Brain microvascular endothelial cell (primary cell): ENCODE measurements around the gene NDEL1.

Experiments
- DNase-seq: peaks from one replicate; pipeline ENCODE4 v3.0.0-alpha.2; 2020
- H3K27ac ChIP-seq: fragments of 250-450 bp; sonication (Bioruptor Pico); 2 replicates; pipeline ENCODE4 v1.5.1; 2020; ENCODE audit warnings: mild to moderate bottlenecking, moderate library complexity
- H3K27me3 ChIP-seq: fragments of 250-450 bp; sonication (Bioruptor Pico); replicated peaks from 2 replicates; pipeline ENCODE4 v1.5.1; 2020; ENCODE audit warnings: mild to moderate bottlenecking
- H3K36me3 ChIP-seq: fragments of 250-450 bp; sonication (Bioruptor Pico); replicated peaks from 2 replicates; pipeline ENCODE4 v1.5.1; 2020; ENCODE audit warnings: mild to moderate bottlenecking
- H3K4me3 ChIP-seq: 2 replicates; pipeline ENCODE4 v1.5.1; 2011; ENCODE audit warnings: low read depth, mild to moderate bottlenecking, control low read depth, low read length, moderate library complexity
- in situ Hi-C: cut with HindIII; loops from 2 replicates; pipeline ENCODE4 v1.10.0; 2017; ENCODE audit warnings: low sequenced_read_pairs, low pct_ligation_motif_present
- TF ChIP-seq, protein P1 (sequence below): IDR thresholded peaks from 2 replicates; pipeline ENCODE4 v1.5.1; 2011; ENCODE audit warnings: low read depth, mild to moderate bottlenecking, moderate library complexity, low read length, control low read depth, inconsistent platforms; ENCODE audit errors: missing control alignments

The NDEL1 gene

DNA sequence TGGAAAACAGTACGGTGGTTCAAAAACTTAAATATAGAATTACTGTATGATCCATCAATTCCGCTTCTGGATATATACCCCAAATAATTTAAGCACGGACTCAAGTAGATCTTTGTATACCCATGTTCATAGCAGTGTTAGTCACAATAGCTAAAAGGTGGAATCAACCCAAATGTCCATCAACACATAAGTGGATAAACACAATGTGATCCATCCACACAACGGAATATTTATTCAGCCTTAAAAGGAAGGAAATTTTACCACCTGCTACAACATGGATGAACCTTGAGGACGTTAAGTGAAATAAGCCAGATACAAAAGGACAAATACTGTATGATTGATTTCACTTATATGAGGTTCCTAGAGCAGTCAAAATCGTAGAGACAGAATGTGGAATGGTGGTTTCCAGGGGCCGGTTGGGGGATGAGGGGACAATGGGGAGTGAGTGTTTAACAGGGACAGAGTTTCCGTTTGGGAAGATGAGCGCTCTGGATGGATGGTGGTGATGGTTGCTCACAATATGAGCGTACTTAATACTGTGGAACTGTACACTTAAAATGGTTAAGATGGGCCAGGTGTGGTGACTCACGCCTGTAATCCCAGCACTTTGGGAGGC lies 32.7 kb upstream of the NDEL1 start:
- H3K27me3 ChIP-seq = no peaks in the 10 kb centered on the region
- no peak overlapping the region for H3K4me3 ChIP-seq
- no peak overlapping the region for H3K27ac ChIP-seq
- in situ Hi-C loops = no loop called here
- no peaks in the 10 kb centered on the region for H3K36me3 ChIP-seq
- no peak for DNase-seq
- TF ChIP-seq, protein P1, sequence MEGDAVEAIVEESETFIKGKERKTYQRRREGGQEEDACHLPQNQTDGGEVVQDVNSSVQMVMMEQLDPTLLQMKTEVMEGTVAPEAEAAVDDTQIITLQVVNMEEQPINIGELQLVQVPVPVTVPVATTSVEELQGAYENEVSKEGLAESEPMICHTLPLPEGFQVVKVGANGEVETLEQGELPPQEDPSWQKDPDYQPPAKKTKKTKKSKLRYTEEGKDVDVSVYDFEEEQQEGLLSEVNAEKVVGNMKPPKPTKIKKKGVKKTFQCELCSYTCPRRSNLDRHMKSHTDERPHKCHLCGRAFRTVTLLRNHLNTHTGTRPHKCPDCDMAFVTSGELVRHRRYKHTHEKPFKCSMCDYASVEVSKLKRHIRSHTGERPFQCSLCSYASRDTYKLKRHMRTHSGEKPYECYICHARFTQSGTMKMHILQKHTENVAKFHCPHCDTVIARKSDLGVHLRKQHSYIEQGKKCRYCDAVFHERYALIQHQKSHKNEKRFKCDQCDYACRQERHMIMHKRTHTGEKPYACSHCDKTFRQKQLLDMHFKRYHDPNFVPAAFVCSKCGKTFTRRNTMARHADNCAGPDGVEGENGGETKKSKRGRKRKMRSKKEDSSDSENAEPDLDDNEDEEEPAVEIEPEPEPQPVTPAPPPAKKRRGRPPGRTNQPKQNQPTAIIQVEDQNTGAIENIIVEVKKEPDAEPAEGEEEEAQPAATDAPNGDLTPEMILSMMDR = no peak

DNA sequence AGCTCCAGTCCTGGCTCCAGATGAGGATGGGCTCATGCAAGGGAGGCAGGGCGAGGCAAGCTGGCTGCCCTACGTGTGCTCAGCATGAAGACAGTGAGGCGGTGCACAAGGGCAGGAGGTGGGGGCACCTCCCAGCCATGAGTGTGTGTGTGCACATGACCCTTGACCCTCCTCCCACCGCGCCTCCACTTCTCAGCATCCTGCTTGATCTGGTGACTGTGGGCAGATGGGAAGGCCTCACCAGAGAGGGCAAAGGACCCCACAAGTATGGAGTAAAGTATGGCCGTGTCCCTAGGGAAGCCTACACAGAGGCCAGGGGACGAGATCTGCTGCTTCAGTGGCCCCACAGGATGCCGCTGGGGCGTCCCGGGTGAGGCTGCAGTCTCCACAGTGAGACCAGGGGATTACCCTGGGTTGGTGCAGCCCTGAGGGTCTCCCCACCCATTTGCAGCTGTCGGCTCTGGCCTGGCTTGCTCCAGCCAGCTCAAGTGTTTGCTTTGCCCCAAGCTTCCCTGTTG lies 30.1 kb upstream of the NDEL1 start:
- Histone ChIP-seq H3K4me3 (no peak overlapping the region), H3K27me3 (no peaks in the 10 kb centered on the region), H3K27ac (no peak overlapping the region), H3K36me3 (no peaks in the 10 kb centered on the region)
- in situ Hi-C loops = no loop called here
- TF ChIP-seq, protein P1 = no peak
- DNase-seq = no peak

DNA sequence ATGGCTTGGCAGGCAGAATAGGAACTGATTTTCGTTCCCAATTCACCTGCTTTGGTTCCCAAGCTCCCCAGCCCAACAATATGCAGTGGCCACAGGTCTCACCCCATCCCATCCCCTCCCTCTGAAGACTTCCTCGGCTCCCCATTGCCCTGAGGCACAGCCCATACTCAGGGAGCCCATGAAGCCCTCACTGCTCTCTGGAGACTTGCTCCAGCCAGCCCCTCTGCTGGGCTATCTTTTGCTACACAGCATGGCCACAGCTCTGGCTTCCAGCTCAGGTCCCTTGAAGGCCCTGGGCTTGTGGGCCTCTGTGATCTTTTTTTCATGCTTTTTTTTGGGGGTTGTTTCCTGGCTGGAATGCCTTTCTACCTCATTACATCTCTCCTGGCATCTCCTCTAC lies 29.5 kb upstream of the NDEL1 start:
- H3K27ac ChIP-seq = no peak overlapping the region
- TF ChIP-seq, protein P1 = no peak
- no peak overlapping the region for H3K4me3 ChIP-seq
- in situ Hi-C loops = no loop called here
- no peaks in the 10 kb centered on the region for H3K27me3 ChIP-seq
- no peaks in the 10 kb centered on the region for H3K36me3 ChIP-seq
- no peak for DNase-seq

DNA sequence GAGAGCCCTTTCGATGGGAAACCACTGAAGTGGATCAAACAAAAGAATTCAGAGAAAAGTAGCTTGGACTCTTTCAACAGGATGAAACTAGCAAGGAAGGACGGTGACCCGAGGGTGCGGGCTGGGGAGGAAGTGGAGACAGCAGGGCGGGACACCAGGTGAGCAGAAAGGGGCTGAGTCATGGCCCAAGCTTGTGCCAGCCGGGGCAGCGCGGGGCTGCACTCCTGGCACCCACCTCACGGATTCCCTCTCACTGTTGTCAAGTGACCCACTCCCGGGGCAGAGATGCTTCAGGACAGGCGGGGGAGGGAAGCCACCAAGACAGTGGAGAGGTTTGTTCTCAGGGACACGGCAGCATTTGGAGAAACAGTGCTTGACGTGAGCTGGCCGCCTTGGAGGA lies 27.3 kb upstream of the NDEL1 start:
- Histone ChIP-seq H3K4me3 (no peak overlapping the region), H3K27ac (no peak overlapping the region), H3K36me3 (no peaks in the 10 kb centered on the region), H3K27me3 (no peaks in the 10 kb centered on the region)
- no peak for DNase-seq
- in situ Hi-C loops = no loop called here
- TF ChIP-seq, protein P1 = no peak

DNA sequence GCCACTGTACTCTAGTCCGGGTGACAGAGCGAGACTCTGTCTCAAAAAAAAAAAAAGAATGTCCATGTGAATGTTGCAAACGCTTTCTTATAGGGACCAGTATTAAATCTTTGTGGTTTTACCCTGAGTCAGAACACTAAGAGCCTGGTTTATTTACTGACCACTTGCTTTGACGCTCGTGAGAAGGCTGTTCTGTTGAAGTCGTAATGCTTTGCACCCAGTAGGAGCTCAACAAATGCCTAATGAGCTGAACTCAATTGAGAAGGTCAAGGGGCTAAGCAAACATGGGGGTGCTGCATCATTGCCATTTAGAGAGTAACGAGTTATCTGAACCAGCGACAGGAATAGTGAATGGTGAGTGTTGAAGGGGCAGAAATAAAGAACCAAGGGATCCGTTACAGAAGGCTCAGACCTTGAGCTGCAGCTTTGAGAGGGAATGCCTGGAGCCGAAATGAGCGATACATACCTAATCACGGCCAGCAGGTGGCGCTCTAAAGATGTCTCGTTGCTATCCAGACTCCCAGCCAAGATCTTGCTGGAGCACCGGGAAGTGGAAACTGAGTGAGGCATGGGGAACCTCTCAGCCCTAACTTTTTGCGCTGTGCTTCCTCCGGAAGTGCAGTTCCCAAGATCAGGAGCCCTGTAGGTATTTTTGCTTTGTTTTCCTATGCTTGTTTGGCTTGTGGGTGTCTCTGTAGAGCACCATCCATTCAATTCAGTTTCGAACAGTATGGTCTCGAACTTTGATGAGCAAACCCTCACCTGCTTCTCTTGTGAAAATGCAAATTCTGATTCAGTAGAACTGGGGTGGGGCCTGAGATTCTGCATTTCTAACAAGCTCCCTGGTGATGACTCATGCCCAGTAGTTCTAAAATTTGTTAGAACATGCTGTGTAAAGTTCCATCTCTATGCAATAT lies 25.5 kb upstream of the NDEL1 start:
- peak; percentile 78 for DNase-seq
- in situ Hi-C loops = no loop called here
- H3K27ac ChIP-seq = no peak overlapping the region
- no peak overlapping the region for H3K4me3 ChIP-seq
- no peaks in the 10 kb centered on the region for H3K36me3 ChIP-seq
- H3K27me3 ChIP-seq = no peaks in the 10 kb centered on the region
- TF ChIP-seq, protein P1 = peak; percentile 90
